CD4-positive, alpha-beta T cell treated with Interleukin-4 for 1 hour (primary cell): ENCODE data around the gene ASNS.

Experiments used
- DNase-seq, 2 donors: peaks; one replicate each; pipeline ENCODE4 v3.0.0-alpha.2; 2020 to 2022

ASNS gene

GRCh38 chr7:97842772-97843345 is 29.3 kb downstream of the ASNS start:
- no peak for DNase-seq

- DNase-seq, result no peak
Observed at GRCh38 chr7:97842006-97842405, 30.2 kb downstream of the ASNS start.

GRCh38 chr7:97835296-97836138 is 36.7 kb downstream of the ASNS start:
- DNase-seq, result peak; percentile 42 to 49

GRCh38 chr7:97819161-97819560 is 53.0 kb downstream of the ASNS start:
- no peak for DNase-seq

GRCh38 chr7:97818066-97818663 is 54.0 kb downstream of the ASNS start:
- DNase-seq, result no peak
